Loucy (cell line): ENCODE data around the gene STAT4.

ENCODE experiments used
- H2AFZ ChIP-seq: fragments of 200-600 bp; sonication (generic); 2 replicates; pipeline ENCODE4 v1.6.0; 2016; ENCODE audit warnings: antibody characterized with exemption, mild to moderate bottlenecking, low read length, moderate library complexity
- H3F3A ChIP-seq: fragments of 200-600 bp; 2 replicates; pipeline ENCODE4 v1.6.0; 2016; ENCODE audit warnings: antibody characterized with exemption, low read depth, mild to moderate bottlenecking
- H3K27me3 ChIP-seq: fragments of 200-600 bp; sonication (generic); 2 replicates; pipeline ENCODE4 v1.6.1; 2014; ENCODE audit warnings: low read length, mild to moderate bottlenecking; ENCODE audit not compliant: insufficient read depth, poor library complexity, severe bottlenecking
- H3K36me3 ChIP-seq: fragments of 200-600 bp; sonication (generic); 2 replicates; pipeline ENCODE4 v1.6.1; 2016; ENCODE audit warnings: low read length; ENCODE audit not compliant: insufficient read depth
- H3K4me1 ChIP-seq: fragments of 200-600 bp; sonication (generic); 2 replicates; pipeline ENCODE4 v1.5.1; 2014; ENCODE audit warnings: low read length, mild to moderate bottlenecking; ENCODE audit not compliant: insufficient read depth, poor library complexity, severe bottlenecking
- H3K4me2 ChIP-seq: fragments of 200-600 bp; sonication (generic); 2 replicates; pipeline ENCODE4 v1.6.0; 2014; ENCODE audit warnings: antibody characterized with exemption, low read length, low read depth, mild to moderate bottlenecking; ENCODE audit not compliant: poor library complexity, severe bottlenecking
- H3K4me3 ChIP-seq: fragments of 200-600 bp; sonication (generic); 2 replicates; pipeline ENCODE4 v1.5.1; 2014; ENCODE audit warnings: low read length, mild to moderate bottlenecking, mixed read lengths; ENCODE audit not compliant: poor library complexity, severe bottlenecking
- H3K79me2 ChIP-seq: fragments of 200-600 bp; sonication (generic); 2 replicates; pipeline ENCODE4 v1.6.1; 2014; ENCODE audit warnings: low read length; ENCODE audit not compliant: insufficient read depth
- H3K9ac ChIP-seq: fragments of 200-600 bp; sonication (generic); 2 replicates; pipeline ENCODE4 v1.6.0; 2014; ENCODE audit warnings: mild to moderate bottlenecking, low read depth, low read length, moderate library complexity; ENCODE audit not compliant: poor library complexity, severe bottlenecking
- H3K9me2 ChIP-seq: fragments of 200-600 bp; sonication (generic); replicated peaks from 2 replicates; pipeline ENCODE4 v1.6.1; 2016; ENCODE audit warnings: low read depth, low read length, mixed read lengths
- H3K9me3 ChIP-seq: fragments of 200-600 bp; sonication (generic); 2 replicates; pipeline ENCODE4 v1.6.1; 2014; ENCODE audit warnings: mild to moderate bottlenecking, antibody characterized with exemption, low read length, low read depth; ENCODE audit not compliant: insufficient read depth
- H4K20me1 ChIP-seq: fragments of 200-600 bp; sonication (generic); 2 replicates; pipeline ENCODE4 v1.6.0; 2014; ENCODE audit warnings: antibody characterized with exemption, low read length, mild to moderate bottlenecking; ENCODE audit not compliant: insufficient read depth, poor library complexity, severe bottlenecking
- CTCF ChIP-seq: fragments of 200-600 bp; sonication (generic); conservative IDR thresholded peaks from 2 replicates; pipeline ENCODE4 v1.5.1; 2014; ENCODE audit warnings: mild to moderate bottlenecking, antibody characterized with exemption, low read length
- EZH2phosphoT487 ChIP-seq: fragments of 200-600 bp; IDR thresholded peaks from 2 replicates; pipeline ENCODE4 v1.6.1; 2018; ENCODE audit warnings: antibody characterized with exemption, mild to moderate bottlenecking, moderate library complexity, borderline replicate concordance

The STAT4 gene

GRCh38 chr2:191122638-191123294 lies 28.0 kb downstream of the STAT4 start:
- H3K9me3 ChIP-seq, result no peaks in the 10 kb centered on the region
- no peak overlapping the region for H3K4me2 ChIP-seq
- no peak overlapping the region for H3K9ac ChIP-seq
- H3K27me3 ChIP-seq, result no peaks in the 10 kb centered on the region
- no peak overlapping the region for H2AFZ ChIP-seq
- H3K9me2 ChIP-seq, result no peaks in the 10 kb centered on the region
- H3K4me1 ChIP-seq, result peaks cover 21% of the 10 kb centered on the region
- no peaks in the 10 kb centered on the region for H3F3A ChIP-seq
- no peak overlapping the region for H3K4me3 ChIP-seq
- no peaks in the 10 kb centered on the region for H3K79me2 ChIP-seq
- TF ChIP-seq CTCF (no peak), EZH2phosphoT487 (no peak)
- no peaks in the 10 kb centered on the region for H4K20me1 ChIP-seq
- H3K36me3 ChIP-seq, result no peaks in the 10 kb centered on the region

GRCh38 chr2:191117341-191117740 lies 33.5 kb downstream of the STAT4 start:
- no peaks in the 10 kb centered on the region for H3K9me3 ChIP-seq
- H2AFZ ChIP-seq, result no peak overlapping the region
- H3K4me3 ChIP-seq, result no peak overlapping the region
- H3K27me3 ChIP-seq, result no peaks in the 10 kb centered on the region
- TF ChIP-seq CTCF (no peak), EZH2phosphoT487 (no peak)
- no peaks in the 10 kb centered on the region for H3K79me2 ChIP-seq
- no peak overlapping the region for H3K4me2 ChIP-seq
- H4K20me1 ChIP-seq, result no peaks in the 10 kb centered on the region
- H3K36me3 ChIP-seq, result no peaks in the 10 kb centered on the region
- peaks cover 33% of the 10 kb centered on the region for H3K4me1 ChIP-seq
- no peaks in the 10 kb centered on the region for H3K9me2 ChIP-seq
- H3K9ac ChIP-seq, result no peak overlapping the region
- no peaks in the 10 kb centered on the region for H3F3A ChIP-seq

- Histone ChIP-seq H4K20me1 (no peaks in the 10 kb centered on the region), H3K9ac (no peak overlapping the region), H3K4me3 (no peak overlapping the region), H3K36me3 (no peaks in the 10 kb centered on the region), H3F3A (no peaks in the 10 kb centered on the region), H3K27me3 (no peaks in the 10 kb centered on the region), H3K9me3 (no peaks in the 10 kb centered on the region), H2AFZ (no peak overlapping the region), H3K9me2 (no peaks in the 10 kb centered on the region), H3K79me2 (no peaks in the 10 kb centered on the region), H3K4me1 (peaks cover 33% of the 10 kb centered on the region), H3K4me2 (no peak overlapping the region)
- TF ChIP-seq EZH2phosphoT487, result no peak
- TF ChIP-seq CTCF, result no peak
Measured at GRCh38 chr2:191115804-191116203, 35.0 kb downstream of the STAT4 start.
